Pons (tissue), 1 donor: ENCODE measurements around the gene RAB3A.

Source experiments
- DNase-seq: peaks from one replicate; pipeline ENCODE4 v3.0.0-alpha.2; 2016; ENCODE audit warnings: low spot score

The RAB3A gene

DNA sequence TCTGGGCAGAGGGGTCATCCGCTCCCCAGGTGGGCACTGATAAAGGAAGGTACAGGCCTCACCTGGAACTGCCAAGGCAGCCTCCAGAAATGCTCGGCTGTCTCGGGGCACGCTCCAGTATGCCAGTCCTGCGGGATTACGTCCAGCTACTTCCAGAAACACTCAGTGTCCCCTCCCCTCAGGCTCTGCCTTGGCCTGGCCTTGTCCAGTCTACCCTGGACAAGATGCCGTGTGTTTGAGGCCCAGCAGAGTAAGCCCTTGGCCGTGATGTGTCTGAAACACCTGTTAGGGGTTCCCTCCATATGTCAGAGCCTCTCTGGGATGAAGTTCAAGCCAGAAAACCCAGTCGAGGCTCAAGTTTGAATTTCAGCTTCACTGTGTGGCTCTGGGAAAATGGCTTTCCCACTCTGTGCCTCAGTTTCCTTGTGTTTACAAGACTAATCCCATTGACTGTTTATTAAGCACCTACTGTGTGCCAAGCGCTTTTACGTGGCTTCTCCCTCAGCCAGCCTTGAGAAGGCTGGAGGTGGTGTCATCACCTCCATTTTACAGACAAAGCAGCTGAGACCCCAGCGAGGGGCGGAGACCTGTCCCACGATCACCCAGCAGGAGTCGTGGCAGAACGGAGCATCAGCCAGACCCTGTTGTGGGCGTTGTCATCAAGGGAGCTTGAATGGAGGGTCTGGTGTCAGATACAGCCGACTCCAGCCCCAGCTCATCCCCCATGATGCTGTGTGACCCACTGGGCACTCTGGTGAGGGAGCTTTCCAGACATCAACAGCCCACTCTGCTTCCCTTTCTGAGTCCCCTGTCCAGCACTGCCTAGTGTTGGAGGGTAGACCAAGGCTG is 52.8 kb downstream of the RAB3A start:
- no peak for DNase-seq

DNA sequence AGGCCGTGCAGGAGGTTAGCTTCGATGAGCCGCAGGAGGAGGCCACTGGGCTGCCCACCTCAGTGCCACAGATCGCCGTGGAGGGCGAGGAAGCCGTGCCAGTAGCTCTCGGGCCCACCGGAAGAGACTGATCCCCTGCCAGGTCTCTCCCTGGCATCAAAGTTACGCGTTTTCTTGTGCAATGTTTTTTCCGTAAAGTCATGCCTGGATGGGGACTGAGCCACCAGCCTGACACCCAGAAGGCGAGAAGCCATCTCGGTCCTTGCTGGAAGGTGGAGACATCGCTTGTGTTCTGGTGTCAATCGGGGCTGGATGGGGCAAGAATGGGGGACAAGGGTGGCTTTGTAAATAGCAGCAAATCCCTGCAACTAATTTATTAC is 54.3 kb downstream of the RAB3A start:
- DNase-seq, result no peak

DNA sequence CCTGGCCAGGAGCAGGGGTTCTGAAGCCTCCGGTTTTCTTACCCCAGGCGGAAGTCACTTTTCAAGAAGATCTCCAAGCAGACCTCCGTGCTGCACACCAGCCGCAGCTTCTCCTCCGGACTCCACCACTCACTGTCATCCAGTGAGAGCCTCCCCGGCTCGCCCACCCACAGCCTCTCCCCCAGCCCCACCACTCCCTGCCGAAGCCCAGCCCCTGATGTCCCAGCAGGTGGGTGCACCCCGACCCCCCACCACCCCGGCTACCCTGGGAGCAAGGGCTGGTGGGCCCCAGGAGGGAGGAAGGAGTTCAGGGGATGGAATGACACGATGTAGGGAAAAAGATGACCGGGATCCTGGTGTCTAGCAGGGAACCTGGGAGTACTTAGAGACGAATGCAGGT is 56.4 kb downstream of the RAB3A start:
- no peak for DNase-seq
